HK-2 (cell line): ENCODE data around the gene ZNF667.

Experiments
- DNase-seq: peaks from one replicate; pipeline ENCODE4 v3.0.0-alpha.2; 2018; ENCODE audit not compliant: unreplicated experiment

ZNF667 gene

DNA sequence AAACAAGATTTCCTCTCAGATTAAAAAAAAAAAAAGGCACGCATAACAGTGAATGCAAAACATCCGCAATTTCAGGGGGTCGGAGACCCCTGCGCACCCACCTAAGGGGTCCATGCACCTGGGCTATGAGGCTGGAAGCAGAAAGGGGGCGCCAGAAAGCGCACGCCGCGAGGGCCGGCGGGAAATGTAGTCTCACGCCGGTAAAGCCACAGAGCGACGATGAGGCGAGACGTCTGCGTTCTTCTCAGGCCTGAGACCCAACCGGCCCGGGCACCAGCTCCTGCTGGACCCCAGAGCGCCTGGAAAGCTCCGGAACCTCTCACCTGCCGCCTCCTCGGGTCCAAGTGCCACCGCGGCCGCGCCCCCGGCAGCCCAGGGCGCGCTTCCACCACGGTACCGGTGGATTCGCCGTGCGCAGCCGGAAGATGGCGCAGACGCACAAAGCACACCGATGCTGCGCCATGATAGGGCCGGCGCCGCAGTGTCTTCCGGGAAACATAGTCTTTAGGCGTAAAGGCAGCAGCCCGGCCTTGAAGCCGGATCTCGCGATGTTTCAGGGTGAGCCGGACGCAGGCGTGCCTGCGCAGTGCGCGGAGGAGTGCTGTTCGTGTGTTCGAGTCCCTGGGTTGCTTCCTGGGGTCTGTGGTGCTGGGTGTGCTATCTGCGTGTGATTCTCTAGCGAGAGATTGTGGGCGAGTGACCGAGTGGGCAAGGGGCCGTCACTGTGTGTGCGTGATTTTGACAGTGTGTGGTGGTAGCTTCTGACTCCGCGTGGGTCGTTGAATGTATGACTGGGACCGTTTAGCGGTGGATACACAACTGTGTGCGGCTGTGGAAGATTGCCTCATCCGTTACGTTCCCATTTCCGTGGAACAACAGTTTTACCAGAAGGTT is 83.8 kb downstream of the ZNF667 start, which contains the start of gene ZNF582:
ZNF582 (minus strand) TSS at position 416 of the 894 bp plus-strand sequence. CDS start 1,782 bp downstream, outside the sequence.
- peak; percentile 94 for DNase-seq
